H1 (cell line): ENCODE data around the gene ECPAS.

Source experiments
- ATF3 ChIP-seq: IDR thresholded peaks from 2 replicates; pipeline ENCODE4 v1.6.1; 2011; ENCODE audit warnings: low read depth, mild to moderate bottlenecking, low read length; ENCODE audit not compliant: insufficient read depth
- CTCF ChIP-seq, 3 experiments: IDR thresholded peaks; 1 replicate in 2 of 3; 2 replicates in 1 of 3; pipeline versions ENCODE4 v1.5.1 to v1.6.1; 2011; ENCODE audit warnings: low read length in 3 of 3, mild to moderate bottlenecking in 3 of 3, inconsistent platforms in 2 of 3, low read depth in 1 of 3, moderate library complexity in 1 of 3; ENCODE audit not compliant: insufficient read depth in 1 of 3; ENCODE audit errors: control extremely low read depth in 1 of 3
- EGR1 ChIP-seq: IDR thresholded peaks from 2 replicates; pipeline ENCODE4 v1.6.1; 2011; ENCODE audit warnings: low read depth, low read length, borderline replicate concordance
- EP300 ChIP-seq, 2 experiments: IDR thresholded peaks; 1 replicate in 1 of 2; 2 replicates in 1 of 2; pipeline ENCODE4 v1.6.1; 2011 to 2012; ENCODE audit warnings: low read depth in 2 of 2, low read length in 2 of 2, mild to moderate bottlenecking in 2 of 2, borderline replicate concordance in 1 of 2, inconsistent platforms in 1 of 2, moderate library complexity in 1 of 2
- EZH2 ChIP-seq: fragments of 200-600 bp; sonication (generic); IDR thresholded peaks from 2 replicates; pipeline ENCODE4 v1.7.1; 2012; ENCODE audit warnings: low read depth, mild to moderate bottlenecking, moderate library complexity, low read length, inconsistent platforms; ENCODE audit not compliant: severe bottlenecking
- GABPA ChIP-seq: IDR thresholded peaks from 2 replicates; pipeline ENCODE4 v1.6.1; 2011; ENCODE audit warnings: mild to moderate bottlenecking, low read length, moderate library complexity, borderline replicate concordance; ENCODE audit not compliant: insufficient read depth
- JUND ChIP-seq: IDR thresholded peaks from 2 replicates; pipeline ENCODE4 v1.6.1; 2011; ENCODE audit warnings: mild to moderate bottlenecking, improper control_type of control experiment, low read length
- POLR2A ChIP-seq, 2 experiments: IDR thresholded peaks; 1 replicate in 1 of 2; 2 replicates in 1 of 2; pipeline ENCODE4 v1.6.1; 2011; ENCODE audit warnings: low read depth in 2 of 2, low read length in 2 of 2, mild to moderate bottlenecking in 2 of 2; ENCODE audit errors: control extremely low read depth in 1 of 2
- POLR2AphosphoS5 ChIP-seq: IDR thresholded peaks from 2 replicates; pipeline ENCODE4 v1.6.1; 2011; ENCODE audit warnings: low read depth, low read length
- RFX5 ChIP-seq: IDR thresholded peaks from 2 replicates; pipeline ENCODE4 v1.6.1; 2011; ENCODE audit warnings: low read depth, low read length, improper control_type of control experiment, borderline replicate concordance
- SIRT6 ChIP-seq: IDR thresholded peaks from one replicate; pipeline ENCODE4 v1.7.1; 2012; ENCODE audit warnings: low read length, inconsistent platforms
- SUZ12 ChIP-seq: fragments of 200-600 bp; sonication (generic); IDR thresholded peaks from 2 replicates; pipeline ENCODE4 v1.6.1; 2012; ENCODE audit warnings: mild to moderate bottlenecking, inconsistent platforms, low read length, moderate library complexity, mixed read lengths

GRCh38 chr9:111372297-111372696, 111.9 kb downstream of the ECPAS start:
- no peak for TF ChIP-seq POLR2A (IDR thresholded peaks at IDR 0.05; ENCODE audit: control extremely low read depth in 1 of 2, low read depth in 2 of 2, low read length in 2 of 2)
- no peak for TF ChIP-seq EZH2
- TF ChIP-seq CTCF (IDR thresholded peaks at IDR 0.05; ENCODE audit: control extremely low read depth in 1 of 3, insufficient read depth in 1 of 3, low read depth in 1 of 3, low read length in 3 of 3), result no peak
- TF ChIP-seq GABPA, result no peak
- TF ChIP-seq POLR2AphosphoS5, result no peak
- no peak for TF ChIP-seq ATF3
- TF ChIP-seq RFX5, result no peak
- no peak for TF ChIP-seq EGR1
- no peak for TF ChIP-seq EP300 (IDR thresholded peaks at IDR 0.05; ENCODE audit: borderline replicate concordance in 1 of 2, low read depth in 2 of 2, low read length in 2 of 2)
- no peak for TF ChIP-seq JUND
- no peak for TF ChIP-seq SUZ12
- TF ChIP-seq SIRT6, result no peak
